Fibroblast of the aortic adventitia (primary cell): Measurements from ENCODE around the gene TNRC6C. TPM values are rescaled to one million over a fixed set of nuclear protein-coding genes. Genes with fewer than 3 reads are reported as not detected.
"Not testable (repeated sequence)": the region's sequence is repeated elsewhere in the genome, so short reads cannot be mapped to it uniquely, and the experiment has no call there.

Source experiments
- DNase-seq: peaks from one replicate; pipeline ENCODE4 v3.0.0-alpha.2; 2010; ENCODE audit warnings: low read depth
- H3K4me3 ChIP-seq: 2 replicates; pipeline ENCODE4 v1.5.1; 2011; ENCODE audit warnings: low read depth, mild to moderate bottlenecking, control low read depth, low read length, moderate library complexity
- CTCF ChIP-seq: IDR thresholded peaks from 2 replicates; pipeline ENCODE4 v1.5.1; 2011; ENCODE audit warnings: mild to moderate bottlenecking, low read length, control low read depth, inconsistent platforms; ENCODE audit not compliant: insufficient read depth
- total RNA-seq: library from RNA; depleted of rRNA; stranded (reverse); fragments of >200 nt; gene quantifications from 2 replicates; pipeline ENCODE4 v1.2.3, GENCODE V29; 2012; ENCODE audit warnings: low replicate concordance

Gene TNRC6C
- total RNA-seq, 1 donor = 10.3 TPM

DNA sequence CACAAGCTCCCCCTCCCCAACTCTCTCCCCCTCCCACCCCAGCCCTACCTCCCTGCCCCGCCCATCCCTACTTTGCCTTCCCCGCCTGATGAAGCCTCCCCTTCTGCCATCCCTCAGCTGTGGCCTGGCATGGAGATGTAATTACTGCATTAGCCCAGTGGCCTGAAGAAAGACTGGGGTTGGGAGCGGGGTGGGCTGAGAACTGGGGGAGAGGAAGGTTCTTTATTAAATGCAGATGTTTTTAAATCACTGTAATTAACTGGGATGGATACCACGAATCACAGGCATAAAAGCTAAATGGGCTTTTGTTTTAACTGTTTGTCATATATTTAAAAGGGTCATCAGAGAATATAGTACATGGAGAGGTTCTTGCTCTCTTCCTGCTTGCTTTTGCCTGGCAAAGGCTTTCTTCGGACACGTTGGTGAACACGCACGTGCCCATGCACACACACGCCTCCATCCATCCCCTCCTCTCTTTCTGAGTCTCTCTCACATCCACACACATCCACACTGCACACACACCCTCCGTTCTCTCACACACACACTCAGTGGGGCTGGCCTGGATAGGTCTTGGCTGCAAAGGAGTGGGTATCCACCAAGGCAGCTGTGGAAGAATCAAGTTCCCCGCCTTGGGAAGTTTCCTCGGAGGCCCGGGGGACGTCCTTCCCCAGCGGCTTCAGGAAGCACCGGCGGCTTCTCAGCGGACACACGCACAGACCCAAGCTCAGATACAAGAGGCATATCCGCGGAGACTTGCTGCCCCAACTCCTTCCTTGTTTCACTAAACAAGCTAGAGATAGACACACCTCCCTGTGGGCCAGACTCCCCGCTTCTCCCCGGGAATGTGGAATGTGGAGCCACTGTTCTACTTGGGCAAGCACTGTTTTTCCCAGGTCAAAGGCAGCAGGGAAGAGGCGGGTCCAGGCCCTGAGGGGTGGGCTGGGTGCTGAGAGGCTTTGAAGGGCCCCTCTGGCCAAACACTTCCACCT lies 27.4 kb upstream of the TNRC6C start:
- no peak overlapping the region for H3K4me3 ChIP-seq
- no peak for TF ChIP-seq CTCF
- DNase-seq = no peak

GRCh38 chr17:77933777-77934398 lies 24.6 kb upstream of the TNRC6C start:
- H3K4me3 ChIP-seq = no peak overlapping the region
- no peak for DNase-seq
- no peak for TF ChIP-seq CTCF

DNA sequence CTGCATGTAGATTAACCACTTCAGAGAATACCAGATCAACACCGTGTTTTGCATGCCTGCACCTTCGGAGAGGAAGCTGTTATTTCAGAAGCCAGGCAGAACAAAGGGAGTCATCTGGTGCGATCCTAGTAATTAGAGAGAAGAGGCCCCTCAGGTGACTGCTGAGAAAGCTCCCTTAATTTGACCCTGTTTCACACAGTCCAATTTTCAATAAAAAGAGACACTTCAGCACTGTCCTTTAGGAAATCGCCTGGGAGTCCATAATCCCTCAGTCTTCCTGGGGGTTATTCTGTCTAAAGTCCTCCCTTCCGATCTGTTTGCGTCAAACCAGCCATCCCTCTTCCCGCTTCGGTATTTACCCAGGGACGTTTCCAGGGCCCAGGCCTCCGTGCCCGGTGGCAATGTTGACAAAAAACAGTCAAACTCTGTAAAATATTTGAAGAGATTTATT lies 23.4 kb upstream of the TNRC6C start:
- no peak overlapping the region for H3K4me3 ChIP-seq
- no peak for DNase-seq
- no peak for TF ChIP-seq CTCF

GRCh38 chr17:77935744-77936143 lies 22.8 kb upstream of the TNRC6C start:
- not testable (repeated sequence) for H3K4me3 ChIP-seq, DNase-seq

- TF ChIP-seq CTCF = no peak
- DNase-seq = no peak
- H3K4me3 ChIP-seq = no peak overlapping the region
These were observed 21.6 kb upstream of the TNRC6C start for GRCh38 chr17:77936881-77937280.

DNA sequence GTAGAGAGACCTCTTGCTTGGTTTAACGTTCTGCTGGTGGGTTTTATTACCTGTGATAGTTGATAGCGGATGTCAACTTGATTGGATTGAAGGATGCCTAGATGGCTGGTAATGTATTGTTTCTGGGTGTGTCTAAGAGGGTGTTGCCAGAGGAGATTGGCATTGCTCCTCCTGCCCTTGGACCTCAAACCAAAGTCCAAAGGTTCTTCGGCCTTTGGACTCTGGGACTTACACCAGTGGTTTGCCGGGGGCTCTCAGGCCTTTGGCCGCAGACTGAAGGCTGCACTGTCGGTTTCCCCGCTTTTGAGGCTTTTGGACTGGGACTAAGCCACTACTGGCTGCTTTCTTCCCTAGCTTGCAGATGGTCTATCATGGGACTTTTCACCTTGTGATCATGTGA lies 17.5 kb upstream of the TNRC6C start:
- TF ChIP-seq CTCF = no peak
- no peak for DNase-seq
- no peak overlapping the region for H3K4me3 ChIP-seq
